HepG2 (cell line): Measurements from ENCODE around the gene PCDHGA10. TPM values are rescaled to one million over a fixed set of nuclear protein-coding genes. Genes with fewer than 3 reads are reported as not detected.

Source experiments
- ATAC-seq: fragments of 200-7000 bp; cut with Tn5 transposase; 3 replicates; pipeline ENCODE4 v1.9.1; 2020; ENCODE audit warnings: mild to moderate bottlenecking, moderate library complexity
- BruUV-seq: library from RNA; stranded (reverse); fragments of 400-500 nt; replicated peaks from 2 replicates; lab custom pipeline; 2021; lab: Mats Ljungman, UMichigan
- CTCF ChIA-PET: fragments of 300-600 bp; formaldehyde crosslinking; extraction: SDS; loops from one replicate; lab custom pipeline; 2021; ENCODE audit warnings: low total read pairs, inconsistent platforms, low intra/inter-chr PET ratio; lab: Yijun Ruan, JAX
- POLR2A ChIA-PET: fragments of 350-600 bp; sonication (Branson Sonifier 250); formaldehyde crosslinking; loops from one replicate; lab custom pipeline; 2020; ENCODE audit warnings: antibody characterized with exemption, inconsistent platforms; lab: Yijun Ruan, JAX
- DNase-seq: peaks from one replicate; pipeline ENCODE4 v3.0.0-alpha.2; 2015; ENCODE audit warnings: low spot score
- FAIRE-seq: peaks from 3 replicates; lab custom pipeline; 2011; peaks lifted over from hg19 to GRCh38; lab: Jason Lieb, UNC
- H2AFZ ChIP-seq: one replicate; pipeline ENCODE4 v1.6.1; 2011; ENCODE audit warnings: low read length, inconsistent platforms
- H3K27ac ChIP-seq: fragments of 300-600 bp; 3 replicates; pipeline ENCODE4 v1.8.0; 2011; ENCODE audit warnings: mixed run types, mild to moderate bottlenecking, mixed read lengths, low read length, inconsistent platforms; ENCODE audit not compliant: insufficient read depth; ENCODE audit errors: extremely low read length
- H3K27me3 ChIP-seq, 2 experiments: fragments of 200-600 bp in 1 of 2; 2 replicates in 1 of 2; 3 replicates in 1 of 2; pipeline versions ENCODE4 v1.6.0 to v1.8.0; 2011; ENCODE audit warnings: low read length in 2 of 2, mild to moderate bottlenecking in 2 of 2, moderate library complexity in 2 of 2, inconsistent platforms in 1 of 2; ENCODE audit not compliant: insufficient read depth in 2 of 2, control insufficient read depth in 1 of 2
- H3K36me3 ChIP-seq, 2 experiments: fragments of 200-600 bp in 1 of 2; replicated peaks in 1 of 2; 2 replicates in 1 of 2; 3 replicates in 1 of 2; pipeline versions ENCODE4 v1.5.1 to v1.8.0; 2011; ENCODE audit warnings: low read length in 2 of 2, inconsistent platforms in 1 of 2; ENCODE audit not compliant: insufficient read depth in 2 of 2, control insufficient read depth in 1 of 2
- H3K4me1 ChIP-seq: 2 replicates; pipeline ENCODE4 v1.5.1; 2012; ENCODE audit warnings: low read length, inconsistent platforms; ENCODE audit not compliant: insufficient read depth
- H3K4me2 ChIP-seq: 2 replicates; pipeline ENCODE4 v1.6.0; 2011; ENCODE audit warnings: low read depth, low read length, inconsistent platforms
- H3K4me3 ChIP-seq, 3 experiments: fragments of 200-600 bp in 1 of 3; sonication (generic), shearing (Covaris generic) in 1 of 3; replicated peaks in 1 of 3; 2 replicates each; pipeline ENCODE4 v1.5.1; 2011 to 2016; ENCODE audit warnings: low read length in 3 of 3, inconsistent platforms in 2 of 3, low read depth in 2 of 3, mild to moderate bottlenecking in 2 of 3, control low read depth in 1 of 3, mixed read lengths in 1 of 3; ENCODE audit not compliant: insufficient read depth in 1 of 3
- H3K79me2 ChIP-seq: one replicate; pipeline ENCODE4 v1.6.1; 2011; ENCODE audit warnings: low read length, inconsistent platforms; ENCODE audit not compliant: insufficient read depth
- H3K9ac ChIP-seq: 2 replicates; pipeline ENCODE4 v1.6.0; 2011; ENCODE audit warnings: mild to moderate bottlenecking, low read depth, low read length, inconsistent platforms; ENCODE audit not compliant: insufficient read depth
- H3K9me3 ChIP-seq: 2 replicates; pipeline ENCODE4 v1.5.1; 2012; ENCODE audit warnings: mild to moderate bottlenecking, low read length
- H4K20me1 ChIP-seq: 2 replicates; pipeline ENCODE4 v1.6.0; 2011; ENCODE audit warnings: inconsistent platforms, mild to moderate bottlenecking, low read length, moderate library complexity; ENCODE audit not compliant: insufficient read depth
- ATAD3A ChIP-seq: sonication (generic); formaldehyde crosslinking; IDR thresholded peaks from 2 replicates; pipeline ENCODE4 v1.4.0; 2020; ENCODE audit warnings: missing genetic modification reagents
- EZH2 ChIP-seq: conservative IDR thresholded peaks from 2 replicates; pipeline ENCODE4 v1.6.1; 2012; ENCODE audit warnings: mild to moderate bottlenecking, low read depth, low read length, moderate library complexity
- FOXK1 ChIP-seq: sonication (generic); formaldehyde crosslinking; IDR thresholded peaks from 2 replicates; pipeline ENCODE4 v1.4.0; 2020; ENCODE audit warnings: low read depth, missing genetic modification reagents, borderline replicate concordance
- MIXL1 ChIP-seq: IDR thresholded peaks from 2 replicates; pipeline ENCODE4 v1.6.1; 2016
- MXD4 ChIP-seq: IDR thresholded peaks from 2 replicates; pipeline ENCODE4 v1.6.1; 2016; ENCODE audit warnings: mild to moderate bottlenecking, missing biosample characterization, missing genetic modification reagents
- YEATS4 ChIP-seq: sonication (generic); formaldehyde crosslinking; IDR thresholded peaks from 2 replicates; pipeline ENCODE4 v1.4.0; 2020; ENCODE audit warnings: missing genetic modification reagents, borderline replicate concordance
- ZNF780A ChIP-seq: sonication (generic); formaldehyde crosslinking; IDR thresholded peaks from 2 replicates; pipeline ENCODE4 v1.8.0; 2022; ENCODE audit warnings: mild to moderate bottlenecking, missing genetic modification reagents, moderate library complexity
- ZSCAN9 ChIP-seq: IDR thresholded peaks from 2 replicates; pipeline ENCODE4 v1.6.1; 2016; ENCODE audit warnings: borderline replicate concordance
- WGBS: methylation state at CpG from one replicate; pipeline ENCODE4 v1.1.6; 2017; ENCODE audit warnings: low lambda C conversion rate; 5-methylcytosine and 5-hydroxymethylcytosine counted together
- in situ Hi-C: cut with HindIII; loops from 2 replicates; pipeline ENCODE4 v1.10.0; 2017; ENCODE audit warnings: low pct_unique_long_range_greater_than_20kb; ENCODE audit not compliant: extremely low pct_ligation_motif_present
- intact Hi-C: fragments of 100-400 bp; cut with micrococcal nuclease; formaldehyde crosslinking; loops from one replicate; pipeline ENCODE4 v1.10.0; 2022; ENCODE audit not compliant: unreplicated experiment
- polyA plus RNA-seq, 8 experiments: library from polyadenylated mRNA; depleted of rRNA in 3 of 8; stranded (reverse) in 7 of 8; unstranded in 1 of 8; fragments of >200 nt; fragmentation: Illumina TruSeq in 4 of 8; extraction: Trizol in 4 of 8; gene quantifications; 2 replicates each; pipeline versions ENCODE4 v1.2.1 to v1.2.3, GENCODE V29; 2011 to 2016; ENCODE audit warnings: low read depth in 4 of 8, missing spikeins in 1 of 8, mixed read lengths in 1 of 8; ENCODE audit not compliant: insufficient read depth in 1 of 8
- total RNA-seq, 5 experiments: library from RNA; depleted of rRNA; stranded (reverse); fragments of >200 nt; fragmentation: Illumina TruSeq; extraction: Trizol; gene quantifications; 2 replicates each; pipeline ENCODE4 v1.2.3, GENCODE V29; 2016; ENCODE audit warnings: low read depth in 1 of 5
- TF ChIP-seq, protein P1 (sequence below): sonication (generic); formaldehyde crosslinking; IDR thresholded peaks from 2 replicates; pipeline ENCODE4 v1.5.1; 2020; ENCODE audit warnings: missing genetic modification reagents, mild to moderate bottlenecking, borderline replicate concordance

Gene PCDHGA10
- total and polyA plus RNA-seq, 2 of the 13 experiments (the other 11 are each of a cell fraction or from before 2014, with no cell fraction given): 0.04 to 0.18 TPM

GRCh38 chr5:141382469-141383294, 30.1 kb upstream of the PCDHGA10 start, which contains the start of gene PCDHGA7 (continued):
- TF ChIP-seq, protein P1, sequence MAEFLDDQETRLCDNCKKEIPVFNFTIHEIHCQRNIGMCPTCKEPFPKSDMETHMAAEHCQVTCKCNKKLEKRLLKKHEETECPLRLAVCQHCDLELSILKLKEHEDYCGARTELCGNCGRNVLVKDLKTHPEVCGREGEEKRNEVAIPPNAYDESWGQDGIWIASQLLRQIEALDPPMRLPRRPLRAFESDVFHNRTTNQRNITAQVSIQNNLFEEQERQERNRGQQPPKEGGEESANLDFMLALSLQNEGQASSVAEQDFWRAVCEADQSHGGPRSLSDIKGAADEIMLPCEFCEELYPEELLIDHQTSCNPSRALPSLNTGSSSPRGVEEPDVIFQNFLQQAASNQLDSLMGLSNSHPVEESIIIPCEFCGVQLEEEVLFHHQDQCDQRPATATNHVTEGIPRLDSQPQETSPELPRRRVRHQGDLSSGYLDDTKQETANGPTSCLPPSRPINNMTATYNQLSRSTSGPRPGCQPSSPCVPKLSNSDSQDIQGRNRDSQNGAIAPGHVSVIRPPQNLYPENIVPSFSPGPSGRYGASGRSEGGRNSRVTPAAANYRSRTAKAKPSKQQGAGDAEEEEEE (CRISPR knock-in tag): no peak
- TF ChIP-seq ZSCAN9 (CRISPR knock-in tag) (no peak), YEATS4 (no peak), MXD4 (no peak), ZNF780A (CRISPR knock-in tag) (no peak), MIXL1 (CRISPR knock-in tag) (no peak)

- H3K79me2 ChIP-seq: no peaks in the 10 kb centered on the region
- ChIA-PET CTCF (no interaction called here), POLR2A (no interaction called here)
- in situ Hi-C loops: no loop called here
- H3K27me3 ChIP-seq: no peaks in the 10 kb centered on the region
- DNase-seq (no peak), FAIRE-seq (no peak), ATAC-seq (no peak)
- no peaks in the 10 kb centered on the region; the same call in 1 of the 2 replicates for H3K9me3 ChIP-seq
- no peak overlapping the region for H3K9ac ChIP-seq
- TF ChIP-seq FOXK1 (CRISPR knock-in tag): no peak
- no peak for TF ChIP-seq ATAD3A (CRISPR knock-in tag)
- no peak for TF ChIP-seq EZH2
- H3K4me1 ChIP-seq: peaks cover 1% of the 10 kb centered on the region; the same call in 1 of the 2 replicates
- intact Hi-C loops: no loop called here
- no peak overlapping the region for H2AFZ ChIP-seq
- H3K27ac ChIP-seq: no peak overlapping the region
- BruUV-seq: no TSS peak
- no peaks in the 10 kb centered on the region for H3K36me3 ChIP-seq
- no peak overlapping the region for H3K4me3 ChIP-seq
- 68% methylated on average over 17 of the region's 21 CpGs for WGBS
- H3K4me2 ChIP-seq: no peak overlapping the region
- H4K20me1 ChIP-seq: no peaks in the 10 kb centered on the region
These were observed 29.4 kb upstream of the PCDHGA10 start for GRCh38 chr5:141383345-141383744.
